A673 (cell line): Measurements from ENCODE around the gene SAC3D1.

Experiments used
- EZH2 ChIP-seq: fragments of 200-600 bp; sonication (generic); IDR thresholded peaks from 2 replicates; pipeline ENCODE4 v1.6.1; 2017; ENCODE audit warnings: borderline replicate concordance, low read depth, mild to moderate bottlenecking, mixed read lengths, antibody characterized with exemption, low read length; ENCODE audit not compliant: poor library complexity, severe bottlenecking
- TF ChIP-seq, protein P1 (sequence below): fragments of 300-800, 200-600 bp; sonication (generic); conservative IDR thresholded peaks from 2 replicates; pipeline ENCODE4 v1.5.1; 2017; ENCODE audit warnings: low read depth, mild to moderate bottlenecking, antibody characterized with exemption, low read length, moderate library complexity, mixed read lengths

DNA sequence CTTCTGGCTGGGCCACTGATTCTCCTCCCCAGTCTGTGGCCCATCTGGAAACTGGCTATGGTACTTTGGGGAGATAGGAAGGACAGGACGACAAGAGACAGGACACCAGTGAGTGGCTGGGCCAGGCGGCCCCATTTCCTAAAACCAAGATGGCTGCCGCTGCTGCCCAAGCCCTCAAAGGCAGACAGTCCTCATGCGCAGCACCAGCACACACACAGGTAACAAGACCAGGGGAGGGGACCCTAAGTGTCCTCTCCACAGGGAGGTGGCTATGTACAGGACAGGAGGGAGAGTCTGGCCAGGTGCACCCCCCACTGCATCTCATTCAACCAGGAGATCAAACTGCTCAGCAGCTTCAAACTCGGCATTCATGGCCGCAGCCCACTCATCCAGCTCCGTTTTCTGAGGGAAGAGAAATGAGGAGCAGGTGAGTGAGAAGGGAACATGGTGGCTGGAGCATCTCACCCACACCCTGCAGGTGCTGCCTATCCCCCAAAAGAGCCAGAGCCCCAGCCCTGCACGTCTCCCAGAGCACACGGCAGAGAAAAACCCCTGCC lies 37.9 kb downstream of the SAC3D1 start:
- TF ChIP-seq, protein P1, sequence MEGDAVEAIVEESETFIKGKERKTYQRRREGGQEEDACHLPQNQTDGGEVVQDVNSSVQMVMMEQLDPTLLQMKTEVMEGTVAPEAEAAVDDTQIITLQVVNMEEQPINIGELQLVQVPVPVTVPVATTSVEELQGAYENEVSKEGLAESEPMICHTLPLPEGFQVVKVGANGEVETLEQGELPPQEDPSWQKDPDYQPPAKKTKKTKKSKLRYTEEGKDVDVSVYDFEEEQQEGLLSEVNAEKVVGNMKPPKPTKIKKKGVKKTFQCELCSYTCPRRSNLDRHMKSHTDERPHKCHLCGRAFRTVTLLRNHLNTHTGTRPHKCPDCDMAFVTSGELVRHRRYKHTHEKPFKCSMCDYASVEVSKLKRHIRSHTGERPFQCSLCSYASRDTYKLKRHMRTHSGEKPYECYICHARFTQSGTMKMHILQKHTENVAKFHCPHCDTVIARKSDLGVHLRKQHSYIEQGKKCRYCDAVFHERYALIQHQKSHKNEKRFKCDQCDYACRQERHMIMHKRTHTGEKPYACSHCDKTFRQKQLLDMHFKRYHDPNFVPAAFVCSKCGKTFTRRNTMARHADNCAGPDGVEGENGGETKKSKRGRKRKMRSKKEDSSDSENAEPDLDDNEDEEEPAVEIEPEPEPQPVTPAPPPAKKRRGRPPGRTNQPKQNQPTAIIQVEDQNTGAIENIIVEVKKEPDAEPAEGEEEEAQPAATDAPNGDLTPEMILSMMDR = no peak
- no peak for TF ChIP-seq EZH2
